Activated CD8-positive, alpha-beta memory T cell treated with anti-CD3 and anti-CD28 coated beads, Interleukin-2, amount 10 ng/mL, durations not matched to agents 7 days and 5 days (primary cell): ENCODE data around the gene NEDD9. TPM values are rescaled to one million over a fixed set of nuclear protein-coding genes. Genes with fewer than 3 reads are reported as not detected.

Experiments used
- ATAC-seq: fragments of 150-1000 bp; cut with Tn5 transposase; one replicate; pipeline ENCODE4 v1.10.0; 2021; ENCODE audit warnings: moderate library complexity
- CTCF ChIA-PET: fragments of 350-600 bp; sonication (Branson Sonifier 250); formaldehyde crosslinking; loops from one replicate; lab custom pipeline; 2021; ENCODE audit warnings: antibody characterized with exemption; lab: Charles Lee
- DNase-seq: peaks from one replicate; pipeline ENCODE4 v3.0.0-alpha.2; 2020
- H3K27ac Mint-ChIP-seq: one replicate; pipeline ENCODE4 v1.8.0; 2021; ENCODE audit warnings: mild to moderate bottlenecking, mixed read lengths
- H3K27me3 Mint-ChIP-seq: one replicate; pipeline ENCODE4 v1.8.0; 2021; ENCODE audit warnings: mixed read lengths
- H3K36me3 Mint-ChIP-seq: one replicate; pipeline ENCODE4 v1.8.0; 2021; ENCODE audit warnings: mild to moderate bottlenecking, mixed read lengths
- H3K4me1 Mint-ChIP-seq: one replicate; pipeline ENCODE4 v1.8.0; 2021; ENCODE audit warnings: mixed read lengths
- H3K4me3 Mint-ChIP-seq: one replicate; pipeline ENCODE4 v1.8.0; 2021; ENCODE audit warnings: mild to moderate bottlenecking, moderate library complexity, mixed read lengths
- H3K9me3 Mint-ChIP-seq: one replicate; pipeline ENCODE4 v1.8.0; 2022; ENCODE audit warnings: low read depth, mixed read lengths
- total RNA-seq, 2 experiments: library from RNA; stranded (reverse); gene quantifications; one replicate each; pipeline ENCODE4 v1.2.3, GENCODE V29; 2021

NEDD9 gene
- total RNA-seq, 2 experiments from 2014 or later: 84.5 to 114 TPM

DNA sequence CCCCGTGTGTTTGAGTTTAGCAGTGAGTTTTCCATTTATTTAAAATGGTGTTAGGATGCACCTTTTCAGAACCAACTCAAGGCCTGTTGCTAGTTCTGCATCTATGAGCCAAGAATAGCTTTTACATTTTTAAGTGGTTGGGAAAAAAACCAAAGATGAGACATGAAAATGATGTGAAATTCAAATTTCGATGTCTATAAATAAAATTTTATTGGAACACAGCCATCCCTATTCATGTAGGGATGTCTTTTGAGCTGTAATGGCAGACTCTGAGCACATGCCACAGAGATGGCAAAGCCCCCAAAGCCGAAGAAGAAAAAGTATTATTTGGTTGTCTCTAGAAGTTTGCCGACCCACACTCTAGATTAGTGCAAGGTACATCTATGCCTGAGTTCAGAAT is 5.0 kb upstream of the NEDD9 start:
- peaks cover 3% of the 10 kb centered on the region for H3K9me3 Mint-ChIP-seq
- no peak overlapping the region for H3K27ac Mint-ChIP-seq
- peaks cover 17% of the 10 kb centered on the region for H3K36me3 Mint-ChIP-seq
- DNase-seq (no peak), ATAC-seq (no peak)
- H3K27me3 Mint-ChIP-seq: no peaks in the 10 kb centered on the region
- CTCF ChIA-PET: interaction anchor here (1.1 to 1.3 kb wide), 2 partner anchors 15 to 65 kb away, joined by 3 read pairs; no protein-coding TSS in a partner anchor
- H3K4me1 Mint-ChIP-seq: peaks cover 37% of the 10 kb centered on the region
- H3K4me3 Mint-ChIP-seq: no peak overlapping the region

DNA sequence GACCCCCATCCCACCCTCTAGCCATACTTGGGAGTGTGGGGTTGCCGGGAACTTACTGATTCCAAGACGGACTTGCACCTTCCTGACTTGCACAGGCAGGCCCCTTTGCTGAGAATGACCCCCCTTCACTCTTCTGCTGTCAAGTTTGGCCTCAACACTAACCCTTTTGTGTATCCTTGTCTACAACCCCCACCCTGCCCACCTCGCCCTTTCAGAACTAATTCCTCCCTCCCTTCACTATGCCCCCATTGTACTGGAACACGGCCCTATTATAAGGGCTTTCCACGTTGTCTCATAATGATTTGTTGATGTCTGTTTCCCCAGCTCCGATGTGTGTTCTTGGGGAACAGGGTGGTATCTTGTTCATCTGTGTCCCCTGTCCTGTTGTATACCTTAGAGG is 4.4 kb upstream of the NEDD9 start:
- Mint-ChIP-seq H3K4me3 (no peak overlapping the region), H3K27ac (peak overlapping the region; percentile 60), H3K4me1 (peaks cover 38% of the 10 kb centered on the region), H3K36me3 (peaks cover 17% of the 10 kb centered on the region), H3K9me3 (peaks cover 3% of the 10 kb centered on the region), H3K27me3 (no peaks in the 10 kb centered on the region)
- CTCF ChIA-PET: no interaction called here
- ATAC-seq (no peak), DNase-seq (no peak)

DNA sequence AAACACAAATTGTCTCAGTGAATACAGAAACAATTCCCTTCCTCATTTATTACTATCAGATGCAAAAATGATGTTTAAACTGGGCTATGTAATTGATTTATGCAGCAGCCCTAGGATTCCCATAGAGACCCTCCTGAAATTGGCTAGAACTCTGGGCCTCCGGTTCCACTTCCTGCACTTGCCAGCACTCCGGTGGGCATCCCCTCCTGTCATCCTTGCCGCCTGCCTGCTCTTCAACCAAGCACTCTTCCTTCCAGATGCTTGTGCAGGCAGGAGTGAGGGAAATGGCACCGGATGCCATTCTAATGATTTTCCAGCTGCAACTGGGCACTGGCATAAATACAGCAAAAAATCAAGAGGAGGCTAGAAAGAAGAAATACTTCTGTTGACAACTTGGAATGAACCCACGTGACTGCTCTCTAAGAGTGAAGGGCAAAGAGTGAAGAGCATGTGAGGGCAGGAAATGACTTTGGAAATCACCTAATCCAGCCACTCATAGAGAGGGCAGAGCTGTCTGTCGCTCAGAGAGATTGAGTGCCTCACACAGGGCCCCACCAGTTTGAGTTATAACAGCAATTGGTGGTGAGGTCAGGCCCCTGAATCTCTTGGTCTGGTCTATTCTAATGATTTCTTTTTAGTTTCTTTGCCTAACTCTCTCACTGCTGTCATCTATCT is 3.7 kb upstream of the NEDD9 start:
- Mint-ChIP-seq H3K4me3 (no peak overlapping the region), H3K36me3 (peaks cover 19% of the 10 kb centered on the region), H3K4me1 (peaks cover 42% of the 10 kb centered on the region), H3K27ac (peak overlapping the region; percentile 60), H3K27me3 (no peaks in the 10 kb centered on the region), H3K9me3 (peaks cover 3% of the 10 kb centered on the region)
- CTCF ChIA-PET: interaction anchor here (1.1 to 6.8 kb wide), 3 partner anchors 14 to 65 kb away, joined by 3 to 37 read pairs (median 5); no protein-coding TSS in a partner anchor
- ATAC-seq (no peak), DNase-seq (peak; percentile 70)

DNA sequence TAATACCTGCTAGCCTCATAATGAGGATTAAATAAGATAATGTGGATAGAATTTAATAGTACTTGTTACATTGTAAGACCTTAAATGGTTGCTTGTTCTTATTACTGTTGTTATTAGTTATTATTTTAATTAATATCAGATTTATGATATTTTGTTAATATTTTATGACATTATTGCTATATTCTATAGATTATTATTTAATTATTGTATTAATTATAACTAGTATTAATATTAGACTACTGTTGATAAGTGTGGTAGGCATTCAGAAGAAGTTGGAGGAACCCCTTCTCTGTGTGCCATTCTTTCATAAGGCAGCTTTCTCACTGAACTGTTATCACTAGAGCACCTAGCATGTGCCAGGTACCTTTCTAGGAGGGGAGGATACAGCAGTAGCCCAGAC is 2.6 kb upstream of the NEDD9 start:
- peaks cover 3% of the 10 kb centered on the region for H3K9me3 Mint-ChIP-seq
- H3K4me1 Mint-ChIP-seq: peaks cover 52% of the 10 kb centered on the region
- H3K36me3 Mint-ChIP-seq: peaks cover 27% of the 10 kb centered on the region
- H3K4me3 Mint-ChIP-seq: no peak overlapping the region
- CTCF ChIA-PET: interaction anchor here (1.1 to 6.8 kb wide), 3 partner anchors 13 to 64 kb away, joined by 3 to 37 read pairs (median 5); no protein-coding TSS in a partner anchor
- ATAC-seq: no peak
- DNase-seq: no peak
- H3K27ac Mint-ChIP-seq: peak overlapping the region; percentile 15
- H3K27me3 Mint-ChIP-seq: no peaks in the 10 kb centered on the region

DNA sequence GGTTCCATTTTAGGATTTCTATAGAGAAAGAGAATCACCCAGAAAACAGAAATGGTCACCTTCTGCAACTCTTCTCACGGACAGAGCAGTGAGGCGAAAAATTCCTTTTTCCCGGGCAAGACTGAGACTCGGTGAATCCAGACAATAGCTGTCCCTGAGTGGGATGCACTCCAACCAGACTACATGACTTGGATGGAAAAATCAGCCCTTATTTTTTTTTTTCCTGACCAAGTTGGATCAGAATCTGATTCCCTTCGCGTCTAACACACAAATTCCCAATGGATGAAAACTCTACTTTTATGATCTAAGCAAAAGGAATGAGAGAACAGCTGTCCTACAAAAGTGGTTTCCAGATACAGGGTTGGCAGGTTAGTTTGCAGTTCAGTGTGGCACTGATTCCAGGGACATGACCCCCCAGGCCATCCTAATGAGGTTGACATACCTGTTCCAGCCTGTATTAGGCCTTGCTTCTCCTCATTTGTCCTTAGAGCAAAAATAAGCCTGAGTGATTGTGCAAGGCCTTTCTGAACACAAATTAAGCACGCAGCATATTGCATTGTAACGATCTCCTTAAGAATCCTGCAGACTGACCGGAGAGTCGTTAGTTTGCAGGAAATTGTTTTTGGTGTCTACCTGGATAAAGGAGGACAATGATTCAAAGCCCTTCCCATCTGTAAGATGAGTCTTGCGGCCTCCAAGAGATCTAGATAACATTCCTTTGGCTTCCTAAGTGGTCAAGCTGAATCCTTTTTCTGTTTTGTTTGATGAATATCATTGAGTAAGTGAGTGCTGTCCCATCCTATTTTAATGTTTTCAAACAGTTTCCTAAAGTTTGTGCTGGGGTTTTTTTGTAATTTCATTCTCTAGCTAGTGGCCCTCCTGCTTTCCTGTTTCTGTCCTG is 1.5 kb upstream of the NEDD9 start:
- Mint-ChIP-seq H3K4me1 (peaks cover 61% of the 10 kb centered on the region), H3K4me3 (peak overlapping the region; percentile 92), H3K27me3 (no peaks in the 10 kb centered on the region), H3K9me3 (peaks cover 3% of the 10 kb centered on the region), H3K27ac (peak overlapping the region; percentile 100), H3K36me3 (peaks cover 35% of the 10 kb centered on the region)
- DNase-seq (no peak), ATAC-seq (no peak)
- CTCF ChIA-PET: interaction anchor here (1.5 to 6.8 kb wide), 6 partner anchors 12 to 262 kb away, joined by 5 to 37 read pairs (median 10); no protein-coding TSS in a partner anchor

DNA sequence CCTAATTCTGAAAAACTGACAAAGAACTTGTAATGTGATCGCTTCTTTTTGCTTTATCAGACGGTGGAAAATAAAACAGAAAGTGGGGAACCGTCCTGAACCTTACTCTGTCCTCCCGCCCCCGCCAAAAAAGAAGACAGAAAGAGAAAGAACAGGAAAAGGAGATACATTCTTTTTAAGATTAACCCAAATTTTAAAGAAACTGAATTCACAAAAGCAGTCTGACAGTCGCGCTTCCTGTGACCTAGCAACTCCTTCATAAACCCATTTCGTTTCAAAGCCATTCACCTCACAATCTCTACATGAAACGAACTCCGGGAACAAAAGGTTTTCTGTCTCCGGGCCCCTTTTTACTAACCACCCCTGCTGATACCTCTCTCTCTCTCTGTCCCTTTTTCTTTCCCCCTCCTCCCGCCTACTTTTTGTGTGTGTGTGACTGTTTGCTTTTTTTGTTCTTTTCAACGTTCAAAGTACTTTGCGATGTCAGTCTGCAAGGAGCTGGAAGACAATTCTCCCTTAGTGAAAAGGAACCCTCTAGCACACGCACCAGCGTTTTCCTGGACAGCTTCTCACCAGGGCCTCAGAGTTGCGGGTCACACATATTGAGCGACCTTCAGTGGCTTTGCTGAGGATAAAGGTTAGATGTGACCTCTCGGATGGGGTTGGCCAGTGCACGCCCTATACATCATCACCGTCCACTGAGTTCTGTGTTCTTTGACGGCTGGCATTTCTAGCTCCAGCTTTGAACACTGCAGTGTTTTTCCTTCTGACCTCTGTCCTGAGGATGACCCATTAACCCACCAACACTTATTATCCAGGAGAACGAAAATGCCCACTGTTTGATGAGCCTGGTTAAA is 530 bp upstream of the NEDD9 start:
- Mint-ChIP-seq H3K9me3 (peaks cover 3% of the 10 kb centered on the region), H3K27me3 (no peaks in the 10 kb centered on the region), H3K27ac (peak overlapping the region; percentile 100), H3K4me1 (peaks cover 65% of the 10 kb centered on the region), H3K36me3 (peaks cover 36% of the 10 kb centered on the region), H3K4me3 (peak overlapping the region; percentile 92)
- ATAC-seq: peak; percentile 1
- peak; percentile 46 for DNase-seq
- CTCF ChIA-PET: interaction anchor here (0.9 to 6.8 kb wide), 9 partner anchors 11 to 263 kb away, joined by 3 to 37 read pairs (median 8); no protein-coding TSS in a partner anchor

DNA sequence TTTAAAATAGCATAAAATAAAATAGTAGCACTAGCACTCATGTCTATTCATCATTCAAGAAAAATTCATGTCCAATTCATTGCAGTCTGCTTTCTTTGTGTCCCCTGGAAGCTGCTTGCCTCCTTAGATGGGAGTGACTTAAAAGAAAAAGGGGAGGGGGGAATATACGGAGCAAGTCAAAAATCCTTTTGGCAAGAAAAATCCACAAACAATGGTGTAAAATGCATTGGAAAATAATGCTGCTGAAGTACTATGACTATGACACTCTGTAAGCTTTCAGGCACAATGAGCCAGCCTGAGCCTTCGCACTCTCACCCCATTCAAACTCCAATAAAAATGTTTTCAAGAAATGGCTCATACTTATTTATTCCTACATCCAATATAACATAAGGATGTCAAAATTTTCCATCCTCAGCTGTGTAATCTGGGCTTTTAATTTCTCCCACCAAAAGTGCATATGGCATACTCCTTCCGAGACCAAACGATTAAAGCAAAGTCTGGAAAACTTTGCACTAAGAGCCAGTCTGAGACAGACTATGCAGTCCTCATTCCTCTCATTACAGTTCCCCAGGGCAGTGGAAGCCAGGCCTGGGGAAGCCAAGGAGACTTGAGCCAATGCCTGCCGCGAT is 790 bp downstream of the NEDD9 start:
- H3K9me3 Mint-ChIP-seq: no peaks in the 10 kb centered on the region
- CTCF ChIA-PET: interaction anchor here (1.0 to 6.8 kb wide), 7 partner anchors 9 to 264 kb away, joined by 3 to 37 read pairs (median 8); no protein-coding TSS in a partner anchor
- H3K4me1 Mint-ChIP-seq: peaks cover 71% of the 10 kb centered on the region

DNA sequence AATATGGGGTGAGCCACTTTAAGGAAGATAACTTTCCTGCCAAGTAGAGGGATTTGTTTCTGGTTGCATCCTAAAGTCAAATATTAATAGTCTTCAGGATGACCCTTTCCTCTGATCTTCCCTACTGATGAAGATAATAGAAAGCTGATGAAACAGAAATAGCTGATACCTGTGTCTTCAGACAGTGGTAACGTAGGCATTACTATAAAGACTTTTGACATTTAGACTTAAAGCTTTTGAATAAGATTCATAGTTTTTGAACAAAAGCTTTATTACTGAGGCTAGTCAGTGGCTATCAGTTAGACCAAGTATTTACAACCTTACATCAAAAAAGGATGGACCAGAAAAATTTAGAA is 1.4 kb downstream of the NEDD9 start:
- ATAC-seq: no peak
- Mint-ChIP-seq H3K36me3 (peaks cover 42% of the 10 kb centered on the region), H3K27ac (peak overlapping the region; percentile 100), H3K27me3 (no peaks in the 10 kb centered on the region), H3K9me3 (no peaks in the 10 kb centered on the region), H3K4me3 (peak overlapping the region; percentile 92), H3K4me1 (peaks cover 70% of the 10 kb centered on the region)
- CTCF ChIA-PET: interaction anchor here (0.6 to 6.8 kb wide), 9 partner anchors 9 to 265 kb away, joined by 3 to 37 read pairs (median 4); no protein-coding TSS in a partner anchor
- no peak for DNase-seq

More for the DNA sequence above, 790 bp downstream of the NEDD9 start:
- Mint-ChIP-seq H3K36me3 (peaks cover 38% of the 10 kb centered on the region), H3K27me3 (no peaks in the 10 kb centered on the region), H3K4me3 (peak overlapping the region; percentile 92), H3K27ac (peak overlapping the region; percentile 100)
- no peak for ATAC-seq
- DNase-seq: no peak

DNA sequence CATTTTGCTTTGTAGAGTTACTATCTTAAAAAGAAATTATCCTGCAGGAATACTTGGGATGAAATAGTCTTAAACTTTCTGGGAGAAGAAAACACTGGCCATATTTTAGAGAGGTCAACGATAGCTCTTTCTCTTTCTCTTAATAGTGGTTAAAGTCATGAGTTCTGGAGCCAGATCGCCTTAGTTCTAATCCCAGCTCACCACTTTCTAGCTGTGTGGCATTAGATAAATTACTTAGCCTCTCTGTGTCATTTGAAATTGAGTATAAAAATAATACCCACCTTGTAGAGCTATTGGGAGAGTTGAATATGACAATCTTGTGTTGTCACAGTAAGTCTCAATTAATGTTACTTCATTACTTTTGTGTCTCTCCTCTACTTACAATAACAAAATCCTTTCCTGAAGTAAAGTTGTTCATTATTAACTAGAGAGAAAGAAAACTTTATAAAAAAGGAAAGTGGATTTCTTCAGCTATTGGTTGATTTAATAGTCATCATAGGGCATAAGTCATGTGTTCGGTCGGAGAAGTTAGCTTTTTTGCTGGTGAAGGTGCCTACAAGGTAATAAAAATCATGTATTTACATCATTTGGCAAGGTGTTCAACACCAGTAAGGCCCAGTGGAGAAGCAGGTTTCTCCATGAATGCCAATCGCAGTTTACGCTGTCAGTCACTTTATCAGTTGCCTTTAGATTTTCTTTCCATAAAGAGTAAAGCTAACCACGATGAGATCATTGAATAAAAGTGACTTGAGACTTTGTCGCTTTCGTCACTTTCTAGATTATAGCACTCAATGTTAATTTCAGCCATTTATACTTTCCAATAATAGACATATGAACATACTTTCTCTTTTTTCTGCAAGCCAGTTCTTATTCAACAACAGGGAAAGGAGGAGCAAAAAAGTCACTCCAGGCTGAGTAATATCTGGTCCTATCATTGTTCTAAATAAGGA is 2.0 kb downstream of the NEDD9 start:
- H3K4me3 Mint-ChIP-seq: peak overlapping the region; percentile 92
- peak overlapping the region; percentile 100 for H3K27ac Mint-ChIP-seq
- H3K9me3 Mint-ChIP-seq: no peaks in the 10 kb centered on the region
- H3K27me3 Mint-ChIP-seq: no peaks in the 10 kb centered on the region
- ATAC-seq (no peak), DNase-seq (no peak)
- CTCF ChIA-PET: interaction anchor here (0.6 to 6.8 kb wide), 7 partner anchors 8 to 266 kb away, joined by 3 to 37 read pairs (median 4); no protein-coding TSS in a partner anchor
- H3K36me3 Mint-ChIP-seq: peaks cover 47% of the 10 kb centered on the region
- H3K4me1 Mint-ChIP-seq: peaks cover 69% of the 10 kb centered on the region

DNA sequence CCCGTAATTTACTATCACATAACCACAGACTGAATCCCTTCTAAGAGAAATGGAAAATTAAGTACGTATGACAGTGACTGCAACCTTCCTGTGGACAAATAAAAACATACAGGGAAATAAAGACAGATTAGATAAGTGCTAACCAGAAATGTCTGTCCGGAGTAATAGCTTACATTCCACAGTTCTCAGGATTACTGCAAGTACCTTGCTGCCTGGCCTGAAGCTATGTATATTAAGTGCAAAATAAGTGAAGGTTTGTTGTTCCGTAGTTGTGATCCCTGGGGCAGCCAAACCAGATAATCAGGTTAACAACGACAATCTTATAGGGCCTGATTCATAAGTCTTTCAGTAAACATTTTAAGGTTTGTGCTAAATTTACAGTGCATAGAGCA is 2.8 kb downstream of the NEDD9 start:
- CTCF ChIA-PET: interaction anchor here (1.4 to 6.8 kb wide), 3 partner anchors 7 to 266 kb away, joined by 9 to 37 read pairs (median 37); no protein-coding TSS in a partner anchor
- Mint-ChIP-seq H3K27me3 (no peaks in the 10 kb centered on the region), H3K9me3 (no peaks in the 10 kb centered on the region), H3K4me3 (peak overlapping the region; percentile 92), H3K36me3 (peaks cover 53% of the 10 kb centered on the region), H3K27ac (peak overlapping the region; percentile 45), H3K4me1 (peaks cover 74% of the 10 kb centered on the region)
- no peak for DNase-seq
- no peak for ATAC-seq

DNA sequence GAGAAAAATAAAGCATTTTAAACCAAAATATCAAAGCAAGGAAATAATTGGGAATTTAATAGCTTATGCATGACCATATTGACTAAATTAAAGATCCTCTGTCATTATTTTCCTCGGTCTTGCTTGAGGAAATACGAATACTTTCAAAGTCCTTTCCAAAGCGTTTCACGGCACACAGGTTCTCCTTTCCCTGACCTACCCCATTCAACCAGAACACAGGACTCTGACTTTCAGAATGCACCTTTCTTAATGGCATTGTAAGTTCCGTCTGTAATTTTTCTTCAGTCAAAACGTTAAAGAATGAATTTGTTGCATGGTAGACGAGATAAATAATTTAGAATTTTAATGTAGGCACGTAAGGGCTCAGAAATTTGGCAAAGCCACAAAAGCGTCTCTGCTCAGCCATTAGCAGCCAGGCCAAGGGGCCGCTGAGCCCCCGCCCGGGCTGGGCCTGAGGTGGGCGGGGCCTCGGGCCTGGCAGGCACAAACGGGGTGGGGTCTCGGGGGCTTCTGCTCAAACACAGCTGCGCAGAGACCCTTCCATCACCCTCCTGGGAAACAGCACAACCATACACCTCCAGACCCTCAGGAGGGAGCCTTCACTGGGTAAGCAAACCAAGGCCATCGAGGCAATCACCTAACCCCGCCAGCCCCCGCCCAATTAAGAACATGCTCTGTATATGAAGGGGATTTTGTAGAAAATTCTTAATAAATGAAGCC is 3.4 kb downstream of the NEDD9 start:
- no peak for DNase-seq
- no peaks in the 10 kb centered on the region for H3K9me3 Mint-ChIP-seq
- no peaks in the 10 kb centered on the region for H3K27me3 Mint-ChIP-seq
- peaks cover 57% of the 10 kb centered on the region for H3K36me3 Mint-ChIP-seq
- peak overlapping the region; percentile 92 for H3K4me3 Mint-ChIP-seq
- peak overlapping the region; percentile 45 for H3K27ac Mint-ChIP-seq
- CTCF ChIA-PET: interaction anchor here (6.1 kb wide), 1 partner anchor 267 kb away, joined by 37 read pairs; no protein-coding TSS in a partner anchor
- no peak for ATAC-seq
- H3K4me1 Mint-ChIP-seq: peaks cover 76% of the 10 kb centered on the region
